Thoracic aorta (tissue), 2 donors: Measurements from ENCODE around the gene FAM170B. TPM values are rescaled to one million over a fixed set of nuclear protein-coding genes. Genes with fewer than 3 reads are reported as not detected.

Source experiments
- ATAC-seq: fragments of 150-250 bp; one replicate; pipeline ENCODE4 v1.8.0; 2017; ENCODE audit warnings: low read depth; ENCODE audit not compliant: insufficient number of reproducible peaks, low FRiP score
- DNase-seq: peaks from one replicate; pipeline ENCODE4 v3.0.0-alpha.2; 2020; ENCODE audit warnings: low spot score
- H3K27ac ChIP-seq, 2 donors: fragments of 200-600 bp; sonication (generic); 1 replicate in 1 of 2; 2 replicates in 1 of 2; pipeline ENCODE4 v1.5.1; 2016; ENCODE audit warnings: mild to moderate bottlenecking in 2 of 2, moderate library complexity in 2 of 2
- H3K27me3 ChIP-seq: fragments of 200-600 bp; sonication (generic); replicated peaks from 2 replicates; pipeline ENCODE4 v1.6.0; 2016; ENCODE audit warnings: mild to moderate bottlenecking; ENCODE audit not compliant: insufficient read depth
- H3K36me3 ChIP-seq: fragments of 200-600 bp; sonication (generic); one replicate; pipeline ENCODE4 v1.5.1; 2016
- H3K4me1 ChIP-seq, 2 donors: fragments of 200-600 bp; sonication (generic); 1 replicate in 1 of 2; 2 replicates in 1 of 2; pipeline versions ENCODE4 v1.5.1 to v1.6.0; 2016; ENCODE audit warnings: low read depth in 2 of 2, mild to moderate bottlenecking in 1 of 2; ENCODE audit not compliant: control insufficient read depth in 1 of 2
- H3K4me3 ChIP-seq: fragments of 200-600 bp; sonication (generic); 2 replicates; pipeline ENCODE4 v1.5.1; 2016; ENCODE audit warnings: mild to moderate bottlenecking
- H3K9me3 ChIP-seq: fragments of 200-600 bp; sonication (generic); 2 replicates; pipeline ENCODE4 v1.5.1; 2016
- total RNA-seq, 2 donors: library from RNA; depleted of rRNA; stranded (reverse); fragments of >200 nt; gene quantifications; one replicate each; pipeline versions ENCODE4 v1.1.0 to v1.2.3, GENCODE V29; 2016
- TF ChIP-seq, protein P1 (sequence below): fragments of 200-600 bp; sonication (generic); IDR thresholded peaks from one replicate; pipeline ENCODE4 v1.5.1; 2019; ENCODE audit warnings: antibody characterized with exemption

Gene FAM170B
- total RNA-seq, 2 donors from 2014 or later = not detected

DNA sequence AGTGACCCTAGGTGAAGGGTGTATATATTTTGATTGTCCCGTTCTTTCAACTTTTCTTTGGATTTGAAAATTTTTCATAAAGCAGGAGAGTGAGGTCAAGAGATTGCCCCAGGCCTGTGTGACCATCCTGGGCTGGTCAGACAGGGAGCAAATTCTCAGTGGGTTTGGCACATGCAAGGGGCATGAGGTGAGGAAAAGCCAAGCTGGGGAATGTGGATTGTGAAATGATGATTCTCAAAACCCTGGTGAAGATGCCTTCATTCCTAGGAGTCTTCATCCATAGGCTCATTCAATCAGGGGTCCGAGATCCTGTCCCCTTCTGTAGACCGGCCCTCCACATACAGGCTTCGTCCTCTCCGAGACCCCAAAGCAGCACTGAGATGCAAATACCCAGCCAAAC is 27.0 kb upstream of the FAM170B start:
- Histone ChIP-seq H3K36me3 (no peaks in the 10 kb centered on the region), H3K4me3 (no peak overlapping the region), H3K27me3 (no peaks in the 10 kb centered on the region), H3K4me1 (no peaks in the 10 kb centered on the region), H3K9me3 (no peaks in the 10 kb centered on the region), H3K27ac (no peak overlapping the region)
- TF ChIP-seq, protein P1, sequence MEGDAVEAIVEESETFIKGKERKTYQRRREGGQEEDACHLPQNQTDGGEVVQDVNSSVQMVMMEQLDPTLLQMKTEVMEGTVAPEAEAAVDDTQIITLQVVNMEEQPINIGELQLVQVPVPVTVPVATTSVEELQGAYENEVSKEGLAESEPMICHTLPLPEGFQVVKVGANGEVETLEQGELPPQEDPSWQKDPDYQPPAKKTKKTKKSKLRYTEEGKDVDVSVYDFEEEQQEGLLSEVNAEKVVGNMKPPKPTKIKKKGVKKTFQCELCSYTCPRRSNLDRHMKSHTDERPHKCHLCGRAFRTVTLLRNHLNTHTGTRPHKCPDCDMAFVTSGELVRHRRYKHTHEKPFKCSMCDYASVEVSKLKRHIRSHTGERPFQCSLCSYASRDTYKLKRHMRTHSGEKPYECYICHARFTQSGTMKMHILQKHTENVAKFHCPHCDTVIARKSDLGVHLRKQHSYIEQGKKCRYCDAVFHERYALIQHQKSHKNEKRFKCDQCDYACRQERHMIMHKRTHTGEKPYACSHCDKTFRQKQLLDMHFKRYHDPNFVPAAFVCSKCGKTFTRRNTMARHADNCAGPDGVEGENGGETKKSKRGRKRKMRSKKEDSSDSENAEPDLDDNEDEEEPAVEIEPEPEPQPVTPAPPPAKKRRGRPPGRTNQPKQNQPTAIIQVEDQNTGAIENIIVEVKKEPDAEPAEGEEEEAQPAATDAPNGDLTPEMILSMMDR = no peak
- DNase-seq = no peak
- ATAC-seq = no peak

DNA sequence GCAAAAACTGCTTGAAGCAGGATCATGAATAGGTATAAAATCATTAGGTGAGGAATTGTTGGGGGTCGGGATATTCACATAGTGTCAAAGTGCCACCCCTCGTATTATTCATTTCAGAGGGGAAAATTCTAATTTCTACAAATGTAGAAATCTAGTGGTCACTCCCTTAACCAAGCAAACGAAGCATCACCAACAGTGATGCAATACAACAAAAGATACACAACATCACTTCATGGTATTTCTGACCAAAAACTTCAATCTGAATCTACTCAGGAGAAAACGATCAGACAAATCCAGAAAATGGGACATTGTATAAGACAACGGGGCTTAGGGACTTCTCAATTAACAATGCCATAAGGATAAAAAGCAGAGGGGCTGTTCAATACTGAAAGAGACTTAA is 26.3 kb upstream of the FAM170B start:
- Histone ChIP-seq H3K9me3 (no peaks in the 10 kb centered on the region), H3K4me1 (no peaks in the 10 kb centered on the region), H3K27me3 (no peaks in the 10 kb centered on the region), H3K36me3 (no peaks in the 10 kb centered on the region), H3K4me3 (no peak overlapping the region), H3K27ac (no peak overlapping the region)
- ATAC-seq = no peak
- no peak for DNase-seq
- TF ChIP-seq, protein P1 = no peak

DNA sequence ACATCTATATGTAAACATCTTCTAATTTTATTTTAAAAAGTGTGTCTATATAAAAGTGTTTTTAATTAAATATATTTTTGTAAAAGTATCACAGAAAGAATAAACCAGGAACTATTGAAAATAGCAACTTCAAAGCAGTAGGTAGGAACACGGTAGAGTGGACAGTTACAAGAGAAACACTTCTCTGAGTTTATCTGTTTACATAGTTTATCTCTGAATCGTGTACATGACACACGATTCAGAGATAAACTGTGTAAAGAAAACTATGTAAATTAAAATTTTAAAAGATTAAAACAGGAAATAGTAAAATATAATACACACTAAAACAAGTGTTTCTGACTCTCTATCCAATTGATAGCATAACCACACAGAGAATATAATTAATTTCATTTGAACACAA is 25.1 kb upstream of the FAM170B start:
- TF ChIP-seq, protein P1 = no peak
- ATAC-seq = no peak
- Histone ChIP-seq H3K27ac (no peak overlapping the region), H3K27me3 (no peaks in the 10 kb centered on the region), H3K36me3 (no peaks in the 10 kb centered on the region), H3K9me3 (no peaks in the 10 kb centered on the region), H3K4me1 (no peaks in the 10 kb centered on the region), H3K4me3 (no peak overlapping the region)
- DNase-seq = no peak

DNA sequence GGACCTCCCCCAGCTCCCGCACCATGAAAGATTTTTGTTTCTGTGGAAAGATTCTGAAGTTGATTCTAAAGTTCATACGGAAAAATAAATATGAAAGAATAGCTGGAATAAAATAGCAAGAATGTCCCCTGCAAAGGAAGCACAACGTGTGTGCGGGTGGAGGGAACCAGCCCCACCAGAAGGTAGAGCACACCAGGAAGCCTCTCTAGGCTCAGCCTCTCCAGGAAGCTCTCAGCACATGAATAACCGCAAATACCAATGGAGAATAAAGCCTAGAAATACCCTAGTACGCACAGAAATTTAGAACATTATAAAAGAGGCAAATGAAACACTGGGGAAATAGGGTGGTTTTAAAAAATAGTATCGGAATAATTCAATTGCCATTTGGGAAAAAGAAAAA is 24.6 kb upstream of the FAM170B start:
- Histone ChIP-seq H3K36me3 (no peaks in the 10 kb centered on the region), H3K4me1 (no peaks in the 10 kb centered on the region), H3K27me3 (no peaks in the 10 kb centered on the region), H3K4me3 (no peak overlapping the region), H3K27ac (no peak overlapping the region), H3K9me3 (no peaks in the 10 kb centered on the region)
- ATAC-seq = no peak
- no peak for DNase-seq
- TF ChIP-seq, protein P1 = no peak

DNA sequence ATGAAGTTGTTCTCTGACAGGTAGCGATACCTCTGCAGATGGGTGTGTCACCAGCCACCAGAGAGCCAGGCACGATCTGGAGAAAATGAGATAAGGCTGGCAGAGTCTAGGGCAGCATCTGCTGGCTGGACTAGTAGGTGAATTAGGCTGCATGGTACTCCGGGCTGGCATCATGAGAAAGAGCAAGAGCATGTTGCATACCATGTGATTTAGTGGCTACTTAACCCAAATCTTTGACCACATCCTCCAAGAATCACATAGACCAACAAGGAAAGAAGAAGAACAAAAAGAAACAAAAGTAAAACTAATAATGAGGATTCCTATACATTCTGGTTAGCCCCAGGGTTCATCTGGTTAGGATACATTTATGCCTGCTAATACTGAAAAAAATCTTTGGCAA is 23.4 kb upstream of the FAM170B start:
- Histone ChIP-seq H3K9me3 (no peaks in the 10 kb centered on the region), H3K4me1 (no peaks in the 10 kb centered on the region), H3K36me3 (no peaks in the 10 kb centered on the region), H3K27me3 (no peaks in the 10 kb centered on the region), H3K27ac (no peak overlapping the region), H3K4me3 (no peak overlapping the region)
- TF ChIP-seq, protein P1 = no peak
- ATAC-seq (no peak), DNase-seq (no peak)
